Mucosa of descending colon (tissue), 3 donors: ENCODE measurements around the gene JPH3. TPM values are rescaled to one million over a fixed set of nuclear protein-coding genes. Genes with fewer than 3 reads are reported as not detected.

Experiments used
- ATAC-seq: fragments of 200-7000 bp; cut with Tn5 transposase; one replicate; pipeline ENCODE4 v1.9.1; 2020; ENCODE audit warnings: mild to moderate bottlenecking, moderate library complexity
- DNase-seq, 3 donors: peaks; one replicate each; pipeline ENCODE4 v3.0.0-alpha.2; 2020
- H3K36me3 ChIP-seq: fragments of 200-600 bp; one replicate; pipeline ENCODE4 v1.8.0; 2021; ENCODE audit warnings: low read depth, mild to moderate bottlenecking
- H3K4me1 ChIP-seq: fragments of 200-600 bp; one replicate; pipeline ENCODE4 v1.8.0; 2021; ENCODE audit warnings: low read depth, mild to moderate bottlenecking
- H3K4me3 ChIP-seq: fragments of 200-600 bp; one replicate; pipeline ENCODE4 v1.8.0; 2021; ENCODE audit warnings: mild to moderate bottlenecking
- H3K9me3 ChIP-seq: fragments of 200-600 bp; one replicate; pipeline ENCODE4 v1.8.0; 2021; ENCODE audit warnings: mild to moderate bottlenecking
- intact Hi-C, 2 donors: fragments of 100-400 bp; cut with DNase I in 1 of 2; cut with micrococcal nuclease in 1 of 2; formaldehyde crosslinking; loops; one replicate each; pipeline versions ENCODE4 v1.11.0 to v1.11.1; 2022; cut with DNase I, micrococcal nuclease
- total RNA-seq, 3 donors: library from RNA; stranded (reverse); fragmentation: NEBNext Ultra II Directional in 2 of 3; extraction: Animal tissue kit (Norgen Biotek cat#: 25700) in 2 of 3; gene quantifications; one replicate each; pipeline versions ENCODE4 v1.2.1 to v1.2.4, GENCODE V29; 2021 to 2023
- TF ChIP-seq, protein P1 (sequence below): fragments of 200-600 bp; IDR thresholded peaks from one replicate; pipeline ENCODE4 v1.8.0; 2022; ENCODE audit warnings: antibody characterized with exemption, mild to moderate bottlenecking
- donor health status: DM: no; HTN: no; CAD: no; lungs with moderate emphysema.
- donor health status: DM: no; HTN: no; CAD: no.
- donor health status: DM: no; HTN: yes; CAD: no.

JPH3 gene
- total RNA-seq, 3 donors from 2014 or later = 0.17 to 2.1 (median 0.84) TPM

GRCh38 chr16:87637357-87637756 is 35.0 kb downstream of the JPH3 start:
- Histone ChIP-seq H3K4me1 (no peaks in the 10 kb centered on the region), H3K36me3 (no peaks in the 10 kb centered on the region), H3K9me3 (no peaks in the 10 kb centered on the region), H3K4me3 (no peak overlapping the region)
- TF ChIP-seq, protein P1, sequence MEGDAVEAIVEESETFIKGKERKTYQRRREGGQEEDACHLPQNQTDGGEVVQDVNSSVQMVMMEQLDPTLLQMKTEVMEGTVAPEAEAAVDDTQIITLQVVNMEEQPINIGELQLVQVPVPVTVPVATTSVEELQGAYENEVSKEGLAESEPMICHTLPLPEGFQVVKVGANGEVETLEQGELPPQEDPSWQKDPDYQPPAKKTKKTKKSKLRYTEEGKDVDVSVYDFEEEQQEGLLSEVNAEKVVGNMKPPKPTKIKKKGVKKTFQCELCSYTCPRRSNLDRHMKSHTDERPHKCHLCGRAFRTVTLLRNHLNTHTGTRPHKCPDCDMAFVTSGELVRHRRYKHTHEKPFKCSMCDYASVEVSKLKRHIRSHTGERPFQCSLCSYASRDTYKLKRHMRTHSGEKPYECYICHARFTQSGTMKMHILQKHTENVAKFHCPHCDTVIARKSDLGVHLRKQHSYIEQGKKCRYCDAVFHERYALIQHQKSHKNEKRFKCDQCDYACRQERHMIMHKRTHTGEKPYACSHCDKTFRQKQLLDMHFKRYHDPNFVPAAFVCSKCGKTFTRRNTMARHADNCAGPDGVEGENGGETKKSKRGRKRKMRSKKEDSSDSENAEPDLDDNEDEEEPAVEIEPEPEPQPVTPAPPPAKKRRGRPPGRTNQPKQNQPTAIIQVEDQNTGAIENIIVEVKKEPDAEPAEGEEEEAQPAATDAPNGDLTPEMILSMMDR = no peak
- ATAC-seq (no peak), DNase-seq (no peak)
- intact Hi-C loops = no loop called here

DNA sequence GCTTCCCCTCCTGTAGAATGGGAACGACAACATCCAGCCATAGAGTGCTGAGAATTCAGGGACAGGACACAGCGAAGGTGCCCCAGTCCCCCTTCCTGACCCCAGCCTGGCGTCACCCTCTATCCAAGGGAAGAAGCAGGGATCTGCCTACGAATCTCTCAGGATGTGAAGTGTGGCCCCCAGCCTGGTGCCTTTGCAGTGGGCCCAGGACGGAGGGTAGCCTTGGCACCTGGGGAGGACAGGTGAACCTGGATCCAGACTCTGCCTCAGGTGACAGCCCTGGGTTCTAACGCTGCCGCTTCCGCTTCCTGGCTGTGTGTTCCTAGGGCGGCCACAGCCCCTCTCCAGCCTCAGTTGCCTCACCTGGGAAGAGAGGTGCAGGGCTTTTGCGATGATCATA is 36.4 kb downstream of the JPH3 start:
- intact Hi-C loops = no loop called here

DNA sequence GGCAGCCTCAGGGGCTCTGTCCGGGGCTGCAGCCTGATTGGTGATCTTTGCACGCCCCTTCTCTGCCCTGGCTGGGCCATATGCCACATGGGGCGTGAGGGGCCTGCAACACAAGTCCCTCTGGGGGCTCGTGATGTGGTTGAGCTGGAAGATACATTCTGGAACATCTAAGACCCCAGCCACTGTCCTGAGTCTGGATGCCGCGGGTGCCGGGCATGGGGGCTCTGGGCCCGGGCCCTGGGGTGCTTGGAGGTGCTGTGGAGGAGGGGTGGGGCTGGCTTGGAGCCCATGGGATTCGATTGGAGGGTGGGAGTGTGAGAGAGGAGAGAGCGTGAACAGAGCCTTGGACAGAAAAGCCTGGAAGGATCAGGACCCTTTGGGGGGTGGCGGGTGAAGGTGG is 39.4 kb downstream of the JPH3 start:
- no peaks in the 10 kb centered on the region for H3K9me3 ChIP-seq
- H3K4me3 ChIP-seq = no peak overlapping the region
- intact Hi-C loops = no loop called here
- TF ChIP-seq, protein P1 = no peak
- H3K4me1 ChIP-seq = no peaks in the 10 kb centered on the region
- no peak for ATAC-seq
- no peaks in the 10 kb centered on the region for H3K36me3 ChIP-seq
- no peak for DNase-seq

More for the DNA sequence above, 36.4 kb downstream of the JPH3 start:
- DNase-seq (no peak), ATAC-seq (no peak)
- no peaks in the 10 kb centered on the region for H3K9me3 ChIP-seq
- H3K36me3 ChIP-seq = no peaks in the 10 kb centered on the region
- TF ChIP-seq, protein P1 = no peak
- H3K4me1 ChIP-seq = no peaks in the 10 kb centered on the region
- H3K4me3 ChIP-seq = no peak overlapping the region

- DNase-seq = no peak
- intact Hi-C loops = no loop called here
- H3K36me3 ChIP-seq = no peaks in the 10 kb centered on the region
- H3K9me3 ChIP-seq = no peaks in the 10 kb centered on the region
- H3K4me1 ChIP-seq = no peaks in the 10 kb centered on the region
- TF ChIP-seq, protein P1 = no peak
- H3K4me3 ChIP-seq = no peak overlapping the region
- ATAC-seq = no peak
Measured at GRCh38 chr16:87642491-87642890, 40.2 kb downstream of the JPH3 start.

DNA sequence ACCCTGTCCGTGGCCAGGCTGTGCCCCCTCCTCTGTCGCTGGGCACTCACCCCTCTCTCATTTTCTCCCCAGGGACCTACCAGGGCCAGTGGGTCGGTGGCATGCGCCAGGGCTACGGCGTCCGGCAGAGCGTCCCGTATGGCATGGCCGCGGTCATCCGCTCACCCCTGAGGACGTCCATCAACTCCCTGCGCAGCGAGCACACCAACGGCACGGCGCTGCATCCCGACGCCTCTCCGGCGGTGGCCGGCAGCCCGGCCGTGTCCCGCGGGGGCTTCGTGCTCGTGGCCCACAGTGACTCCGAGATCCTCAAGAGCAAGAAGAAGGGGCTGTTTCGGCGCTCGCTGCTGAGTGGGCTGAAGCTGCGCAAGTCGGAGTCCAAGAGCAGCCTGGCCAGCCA is 41.9 kb downstream of the JPH3 start:
- Histone ChIP-seq H3K4me1 (no peaks in the 10 kb centered on the region), H3K4me3 (no peak overlapping the region), H3K9me3 (no peaks in the 10 kb centered on the region), H3K36me3 (no peaks in the 10 kb centered on the region)
- TF ChIP-seq, protein P1 = no peak
- intact Hi-C loops = no loop called here
- ATAC-seq = no peak
- DNase-seq = no peak

DNA sequence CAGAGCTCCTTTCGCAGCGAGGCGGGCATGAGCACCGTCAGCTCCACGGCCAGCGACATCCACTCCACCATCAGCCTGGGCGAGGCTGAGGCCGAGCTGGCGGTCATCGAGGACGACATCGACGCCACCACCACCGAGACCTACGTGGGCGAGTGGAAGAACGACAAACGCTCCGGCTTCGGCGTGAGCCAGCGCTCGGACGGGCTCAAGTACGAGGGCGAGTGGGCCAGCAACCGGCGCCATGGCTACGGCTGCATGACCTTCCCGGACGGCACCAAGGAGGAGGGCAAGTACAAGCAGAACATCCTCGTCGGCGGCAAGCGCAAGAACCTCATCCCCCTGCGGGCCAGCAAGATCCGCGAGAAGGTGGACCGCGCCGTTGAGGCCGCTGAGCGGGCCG is 42.3 kb downstream of the JPH3 start:
- DNase-seq = no peak

More for the DNA sequence above, 42.3 kb downstream of the JPH3 start:
- TF ChIP-seq, protein P1 = no peak
- Histone ChIP-seq H3K36me3 (no peaks in the 10 kb centered on the region), H3K4me1 (no peaks in the 10 kb centered on the region), H3K4me3 (no peak overlapping the region), H3K9me3 (no peaks in the 10 kb centered on the region)
- intact Hi-C loops = no loop called here
- no peak for ATAC-seq
